Bronchial epithelial cell (primary cell): ENCODE data around the gene KCNG2. TPM values are rescaled to one million over a fixed set of nuclear protein-coding genes. Genes with fewer than 3 reads are reported as not detected.

Experiments used
- DNase-seq: peaks from one replicate; pipeline ENCODE4 v3.0.0-alpha.2; 2010; ENCODE audit warnings: low read depth
- FAIRE-seq: peaks from 2 replicates; lab custom pipeline; 2011; peaks lifted over from hg19 to GRCh38; lab: Jason Lieb, UNC
- H3K27me3 ChIP-seq: 2 replicates; pipeline ENCODE4 v1.5.1; 2011; ENCODE audit warnings: low read length; ENCODE audit not compliant: control insufficient read depth, insufficient read depth
- H3K36me3 ChIP-seq: 2 replicates; pipeline ENCODE4 v1.5.1; 2011; ENCODE audit warnings: low read length; ENCODE audit not compliant: control insufficient read depth, insufficient read depth
- H3K4me3 ChIP-seq: 2 replicates; pipeline ENCODE4 v1.5.1; 2011; ENCODE audit warnings: mild to moderate bottlenecking, low read depth, low read length, control low read depth
- total RNA-seq: library from RNA; depleted of rRNA; stranded (reverse); fragments of >200 nt; gene quantifications from 2 replicates; pipeline ENCODE4 v1.2.1, GENCODE V29; 2014
- TF ChIP-seq, protein P1 (sequence below): IDR thresholded peaks from 2 replicates; pipeline ENCODE4 v1.5.1; 2011; ENCODE audit warnings: mild to moderate bottlenecking, moderate library complexity, low read length, control low read depth, inconsistent platforms; ENCODE audit not compliant: insufficient read depth, severe bottlenecking

Gene KCNG2
- total RNA-seq, 1 donor from 2014 or later, result not detected

GRCh38 chr18:79792096-79792987 is 5.4 kb upstream of the KCNG2 start:
- Histone ChIP-seq H3K36me3 (no peaks in the 10 kb centered on the region), H3K27me3 (peaks cover 11% of the 10 kb centered on the region), H3K4me3 (no peak overlapping the region)
- FAIRE-seq (no peak), DNase-seq (no peak)
- TF ChIP-seq, protein P1, sequence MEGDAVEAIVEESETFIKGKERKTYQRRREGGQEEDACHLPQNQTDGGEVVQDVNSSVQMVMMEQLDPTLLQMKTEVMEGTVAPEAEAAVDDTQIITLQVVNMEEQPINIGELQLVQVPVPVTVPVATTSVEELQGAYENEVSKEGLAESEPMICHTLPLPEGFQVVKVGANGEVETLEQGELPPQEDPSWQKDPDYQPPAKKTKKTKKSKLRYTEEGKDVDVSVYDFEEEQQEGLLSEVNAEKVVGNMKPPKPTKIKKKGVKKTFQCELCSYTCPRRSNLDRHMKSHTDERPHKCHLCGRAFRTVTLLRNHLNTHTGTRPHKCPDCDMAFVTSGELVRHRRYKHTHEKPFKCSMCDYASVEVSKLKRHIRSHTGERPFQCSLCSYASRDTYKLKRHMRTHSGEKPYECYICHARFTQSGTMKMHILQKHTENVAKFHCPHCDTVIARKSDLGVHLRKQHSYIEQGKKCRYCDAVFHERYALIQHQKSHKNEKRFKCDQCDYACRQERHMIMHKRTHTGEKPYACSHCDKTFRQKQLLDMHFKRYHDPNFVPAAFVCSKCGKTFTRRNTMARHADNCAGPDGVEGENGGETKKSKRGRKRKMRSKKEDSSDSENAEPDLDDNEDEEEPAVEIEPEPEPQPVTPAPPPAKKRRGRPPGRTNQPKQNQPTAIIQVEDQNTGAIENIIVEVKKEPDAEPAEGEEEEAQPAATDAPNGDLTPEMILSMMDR, result no peak

- no peak overlapping the region for H3K4me3 ChIP-seq
- no peak for FAIRE-seq
- H3K27me3 ChIP-seq, result peaks cover 14% of the 10 kb centered on the region
- TF ChIP-seq, protein P1, result no peak
- no peak for DNase-seq
- no peaks in the 10 kb centered on the region for H3K36me3 ChIP-seq
Measured at GRCh38 chr18:79792988-79793355, 4.8 kb upstream of the KCNG2 start.

DNA sequence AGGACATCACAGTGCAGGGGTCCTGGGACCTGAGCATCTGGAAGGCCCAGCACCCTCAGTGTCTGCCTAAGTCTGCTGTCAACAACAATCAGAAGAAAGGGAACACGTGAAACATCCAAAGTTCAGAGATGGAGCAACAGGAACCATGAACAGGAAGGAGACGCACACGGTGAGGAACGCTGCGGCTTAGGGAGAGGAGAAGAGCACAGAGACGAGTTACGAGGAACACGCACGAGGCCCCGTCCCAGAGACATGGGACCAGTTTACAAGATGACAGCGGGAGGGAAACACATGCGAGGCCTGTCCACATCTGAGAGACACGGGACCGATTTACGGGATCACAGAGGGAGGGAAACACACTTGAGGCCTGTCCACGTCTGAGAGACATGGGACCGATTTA is 2.9 kb upstream of the KCNG2 start:
- TF ChIP-seq, protein P1, result no peak
- no peak overlapping the region for H3K4me3 ChIP-seq
- FAIRE-seq (peak; percentile 90), DNase-seq (no peak)
- H3K27me3 ChIP-seq, result peaks cover 28% of the 10 kb centered on the region
- H3K36me3 ChIP-seq, result no peaks in the 10 kb centered on the region

DNA sequence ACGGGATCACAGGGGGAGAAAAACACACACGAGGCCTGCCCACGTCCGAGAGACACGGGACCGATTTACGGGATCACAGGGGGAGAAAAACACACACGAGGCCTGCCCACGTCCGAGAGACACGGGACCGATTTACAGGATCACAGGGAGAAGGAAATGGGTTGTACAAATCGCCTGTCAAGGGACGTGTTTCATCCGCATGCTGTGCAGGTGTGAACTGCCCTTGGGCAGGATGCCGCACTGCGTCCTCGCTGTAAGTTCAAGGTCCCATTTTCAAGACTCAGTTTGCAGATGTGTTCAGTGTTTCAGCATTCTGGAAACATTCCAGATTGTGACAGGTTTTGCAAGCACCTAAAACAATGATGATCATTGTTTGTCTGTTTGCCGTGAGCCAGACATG is 2.3 kb upstream of the KCNG2 start:
- FAIRE-seq, result peak; percentile 95
- H3K27me3 ChIP-seq, result peaks cover 27% of the 10 kb centered on the region
- DNase-seq, result no peak
- no peaks in the 10 kb centered on the region for H3K36me3 ChIP-seq
- H3K4me3 ChIP-seq, result no peak overlapping the region
- TF ChIP-seq, protein P1, result no peak

- Histone ChIP-seq H3K4me3 (no peak overlapping the region), H3K36me3 (no peaks in the 10 kb centered on the region), H3K27me3 (peaks cover 25% of the 10 kb centered on the region)
- no peak for DNase-seq
- FAIRE-seq, result no peak
- TF ChIP-seq, protein P1, result no peak
Measured at GRCh38 chr18:79796016-79796415, 1.7 kb upstream of the KCNG2 start.
